Right kidney (tissue), 1 donor: ENCODE measurements around the gene PHC2.
"Not testable (repeated sequence)": the region's sequence is repeated elsewhere in the genome, so short reads cannot be mapped to it uniquely, and the experiment has no call there.

ENCODE experiments used
- DNase-seq: peaks from one replicate; pipeline ENCODE4 v3.0.0-alpha.2; 2016

Gene PHC2

GRCh38 chr1:33314416-33314815, 116.5 kb downstream of the PHC2 start:
- DNase-seq = no peak

- no peak for DNase-seq
These were observed 118.5 kb downstream of the PHC2 start for GRCh38 chr1:33312413-33312749.

- DNase-seq = no peak
These were observed 119.0 kb downstream of the PHC2 start for GRCh38 chr1:33311706-33312412.

GRCh38 chr1:33310702-33311101, 120.2 kb downstream of the PHC2 start:
- no peak for DNase-seq

- not testable (repeated sequence) for DNase-seq
These were observed 121.5 kb downstream of the PHC2 start for GRCh38 chr1:33309351-33309750.

GRCh38 chr1:33307494-33307864, 123.4 kb downstream of the PHC2 start:
- no peak for DNase-seq

- peak; percentile 82 for DNase-seq
These were observed 124.0 kb downstream of the PHC2 start for GRCh38 chr1:33306653-33307493.

- no peak for DNase-seq
These were observed 124.9 kb downstream of the PHC2 start for GRCh38 chr1:33305816-33306652.

- no peak for DNase-seq
These were observed 125.9 kb downstream of the PHC2 start for GRCh38 chr1:33305016-33305415.

- no peak for DNase-seq
These were observed 128.6 kb downstream of the PHC2 start for GRCh38 chr1:33302325-33302724.

GRCh38 chr1:33301273-33301984, 129.5 kb downstream of the PHC2 start:
- DNase-seq = no peak

- DNase-seq = no peak
These were observed 130.2 kb downstream of the PHC2 start for GRCh38 chr1:33300673-33301072.

- DNase-seq = no peak
These were observed 131.3 kb downstream of the PHC2 start for GRCh38 chr1:33299461-33300155.

GRCh38 chr1:33298623-33299277, 132.1 kb downstream of the PHC2 start:
- DNase-seq = no peak

GRCh38 chr1:33297911-33298622, 132.8 kb downstream of the PHC2 start:
- no peak for DNase-seq

- DNase-seq = no peak
These were observed 134.1 kb downstream of the PHC2 start for GRCh38 chr1:33296824-33297223.

GRCh38 chr1:33296082-33296458, 134.8 kb downstream of the PHC2 start:
- no peak for DNase-seq

GRCh38 chr1:33295450-33296081, 135.3 kb downstream of the PHC2 start:
- peak; percentile 52 for DNase-seq

- no peak for DNase-seq
These were observed 135.9 kb downstream of the PHC2 start for GRCh38 chr1:33295023-33295422.
